GM10248 (cell line): ENCODE data around the gene PDC.
"Not testable (repeated sequence)": the region's sequence is repeated elsewhere in the genome, so short reads cannot be mapped to it uniquely, and the experiment has no call there.

Experiments
- CTCF ChIA-PET: fragments of 300-600 bp; sonication (Branson Sonifier 250); formaldehyde crosslinking; extraction: SDS; loops from one replicate; lab custom pipeline; 2021; ENCODE audit warnings: antibody characterized with exemption; lab: Yijun Ruan, JAX
- POLR2A ChIA-PET: fragments of 350-650 bp; sonication (Branson Sonifier 250); formaldehyde crosslinking; extraction: SDS; loops from one replicate; lab custom pipeline; 2020; ENCODE audit warnings: antibody characterized with exemption; lab: Yijun Ruan, JAX
- DNase-seq: peaks from one replicate; pipeline ENCODE4 v3.0.0; 2012; ENCODE audit errors: extremely low spot score
- CTCF ChIP-seq: IDR thresholded peaks from 2 replicates; pipeline ENCODE4 v1.5.1; 2012; ENCODE audit warnings: mild to moderate bottlenecking, low read depth; ENCODE audit errors: extremely low read depth, missing control alignments, control extremely low read depth

Gene PDC

GRCh38 chr1:186420311-186420710 lies 40.6 kb downstream of the PDC start:
- POLR2A ChIA-PET, result no interaction called here
- no peak for TF ChIP-seq CTCF
- CTCF ChIA-PET, result interaction anchor here (2.6 kb wide), 1 partner anchor 45 kb away, joined by 8 read pairs; the partner anchor contains the start of genes ODR4 and TPR
- no peak for DNase-seq

DNA sequence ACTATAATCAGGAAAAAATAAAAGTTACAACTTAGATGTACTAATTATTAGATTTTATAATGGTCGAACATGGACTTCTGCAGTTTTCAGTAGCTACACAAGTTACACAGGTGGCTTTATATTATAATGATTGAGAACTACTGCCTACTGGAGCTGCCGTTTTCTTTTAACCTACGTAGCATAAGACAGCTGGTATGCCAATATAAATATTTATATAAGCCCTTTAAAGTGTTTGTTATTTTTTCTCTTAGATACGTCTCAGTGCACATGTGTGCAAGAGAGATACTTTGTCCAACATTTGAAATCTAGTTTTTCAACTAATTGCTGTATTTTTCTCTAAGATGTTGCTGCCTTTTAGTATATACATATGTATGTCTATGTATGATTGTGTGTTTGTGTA lies 42.4 kb downstream of the PDC start:
- TF ChIP-seq CTCF, result no peak
- CTCF ChIA-PET, result interaction anchor here (1.5 to 2.6 kb wide), 2 partner anchors 43 to 44 kb away, joined by 5 to 8 read pairs; partner anchors contain the start of genes ODR4 and TPR
- no peak for DNase-seq
- POLR2A ChIA-PET, result no interaction called here

- POLR2A ChIA-PET, result no interaction called here
- no peak for DNase-seq
- no peak for TF ChIP-seq CTCF
- CTCF ChIA-PET, result interaction anchor here (1.9 kb wide), 1 partner anchor 9 kb away, joined by 4 read pairs; no protein-coding TSS in a partner anchor
These were observed 47.6 kb downstream of the PDC start for GRCh38 chr1:186413319-186413718.

DNA sequence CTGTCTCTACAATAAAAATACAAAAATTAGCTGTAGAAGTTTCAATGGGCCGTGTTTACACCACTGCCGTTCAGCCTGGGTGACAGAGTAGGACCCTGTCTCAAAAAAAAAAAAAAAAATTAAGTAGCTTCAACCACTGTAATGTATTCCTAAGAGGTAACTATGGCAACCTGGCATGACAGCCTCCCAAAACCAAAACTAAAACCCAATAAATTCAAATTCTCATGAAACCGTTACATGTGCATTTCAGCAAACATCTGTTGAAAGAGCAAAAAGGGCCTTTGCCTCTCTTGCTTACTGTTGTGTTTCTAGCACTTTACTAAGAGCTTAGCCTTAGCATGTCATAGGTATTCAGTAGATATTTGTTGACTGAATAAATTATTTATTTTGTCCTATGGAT lies 51.8 kb downstream of the PDC start:
- no peak for TF ChIP-seq CTCF
- DNase-seq, result peak; percentile 27
- CTCF ChIA-PET, result interaction anchor here (1.3 to 4.2 kb wide), 4 partner anchors 9 to 397 kb away, joined by 3 to 12 read pairs (median 6); partner anchors contain the start of genes ODR4 and TPR
- POLR2A ChIA-PET, result interaction anchor here (0.6 kb wide), 1 partner anchor 16 kb away, joined by 3 read pairs; no protein-coding TSS in a partner anchor

DNA sequence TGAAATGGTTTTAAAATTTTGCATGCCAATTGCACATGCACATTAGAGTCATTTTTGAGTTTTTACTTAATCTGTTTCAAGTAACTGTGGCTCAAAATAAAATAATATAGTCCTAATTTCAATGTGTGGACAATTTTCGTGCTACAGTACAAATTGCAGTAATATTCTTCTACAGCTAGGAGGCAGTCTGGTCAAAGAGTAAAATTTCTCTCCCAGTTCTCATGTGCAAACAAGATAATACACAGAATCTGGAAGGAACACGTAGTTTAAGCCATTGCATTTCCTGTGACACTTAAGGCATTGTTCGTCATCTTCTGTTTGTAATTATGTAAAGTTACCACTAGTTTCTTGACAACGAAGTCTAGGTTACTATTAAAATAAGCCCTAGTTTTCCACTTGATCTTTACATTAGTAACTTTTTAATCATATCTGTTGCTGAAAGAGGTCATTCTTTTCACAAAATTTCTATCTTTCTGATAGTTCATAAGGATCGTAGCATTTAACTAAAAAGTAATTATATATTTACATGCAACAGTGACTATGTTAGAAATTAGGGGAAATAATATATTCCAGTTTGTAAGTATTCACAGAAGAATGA lies 56.4 kb downstream of the PDC start:
- peak; percentile 45 for DNase-seq
- TF ChIP-seq CTCF, result peak; percentile 60
- POLR2A ChIA-PET, result no interaction called here
- CTCF ChIA-PET, result interaction anchor here (0.7 to 2.0 kb wide), 17 partner anchors 9 to 582 kb away, joined by 3 to 8 read pairs (median 4); partner anchors contain the start of genes ODR4, PTGS2 and TPR

DNA sequence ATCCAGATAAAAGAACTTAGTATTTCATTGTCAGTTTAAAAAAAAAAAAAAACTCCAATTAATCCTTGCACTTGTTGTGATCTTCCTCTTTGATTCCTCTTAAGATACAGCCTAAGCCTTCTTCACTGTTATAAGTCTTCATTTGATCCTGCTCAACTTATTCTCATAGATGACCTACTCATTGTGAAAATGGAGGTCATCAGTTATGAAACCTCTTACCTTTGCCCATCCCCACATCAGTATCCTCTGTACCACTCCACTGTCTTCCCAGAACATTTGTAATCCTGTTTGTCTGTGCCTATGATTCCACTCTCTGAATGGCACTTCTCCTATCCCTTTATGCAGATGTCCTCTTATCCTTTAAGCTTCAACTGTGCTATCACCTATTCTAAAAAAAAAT lies 57.3 kb downstream of the PDC start:
- POLR2A ChIA-PET, result no interaction called here

DNA sequence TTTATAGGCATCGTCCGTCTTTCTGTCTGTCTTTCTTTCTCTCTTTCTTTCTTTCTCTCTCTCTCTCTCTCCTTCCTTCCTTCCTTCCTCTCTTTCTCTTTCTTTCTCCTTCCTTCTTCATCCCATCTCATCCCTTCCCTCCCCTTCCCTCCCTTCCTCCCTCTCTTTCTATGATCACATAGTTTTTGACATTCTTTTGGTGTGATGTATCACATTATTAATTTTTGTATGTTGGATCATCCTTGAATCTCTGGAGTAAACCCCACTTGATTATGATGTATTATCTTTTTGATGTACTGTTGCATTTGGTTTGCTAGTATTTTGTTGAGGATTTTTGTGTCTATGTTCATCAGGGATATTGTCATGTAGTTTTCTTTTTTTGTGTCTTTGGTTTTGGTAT lies 59.5 kb downstream of the PDC start:
- POLR2A ChIA-PET, DNase-seq: not testable (repeated sequence)
- CTCF ChIA-PET, result interaction anchor here (2.2 kb wide), 1 partner anchor 8 kb away, joined by 7 read pairs; no protein-coding TSS in a partner anchor

More for the DNA sequence above, 57.3 kb downstream of the PDC start:
- CTCF ChIA-PET, result interaction anchor here (0.9 to 2.0 kb wide), 13 partner anchors 8 to 583 kb away, joined by 3 to 8 read pairs (median 4); partner anchors contain the start of genes ODR4, PTGS2 and TPR
- DNase-seq, result no peak
- TF ChIP-seq CTCF, result no peak
